Ishikawa (cell line): ENCODE measurements around the gene TNFSF10.

Experiments used
- CEBPB ChIP-seq: IDR thresholded peaks from 2 replicates; pipeline ENCODE4 v1.6.1; 2012
- CREB1 ChIP-seq: IDR thresholded peaks from 2 replicates; pipeline ENCODE4 v1.6.1; 2012; ENCODE audit warnings: low read depth
- EGR1 ChIP-seq: IDR thresholded peaks from 2 replicates; pipeline ENCODE4 v1.6.1; 2012
- EP300 ChIP-seq: IDR thresholded peaks from 2 replicates; pipeline ENCODE4 v1.6.1; 2012; ENCODE audit warnings: borderline replicate concordance
- FOXM1 ChIP-seq: IDR thresholded peaks from 2 replicates; pipeline ENCODE4 v1.6.1; 2012; ENCODE audit warnings: low read depth, borderline replicate concordance
- NFIC ChIP-seq: IDR thresholded peaks from 2 replicates; pipeline ENCODE4 v1.6.1; 2012
- RAD21 ChIP-seq: IDR thresholded peaks from 2 replicates; pipeline ENCODE4 v1.6.1; 2012; ENCODE audit warnings: low read depth
- REST ChIP-seq: IDR thresholded peaks from 2 replicates; pipeline ENCODE4 v1.6.1; 2012; ENCODE audit warnings: low read depth, mild to moderate bottlenecking
- TAF1 ChIP-seq: IDR thresholded peaks from 2 replicates; pipeline ENCODE4 v1.6.1; 2012; ENCODE audit warnings: low read depth, mild to moderate bottlenecking
- TCF12 ChIP-seq: IDR thresholded peaks from 2 replicates; pipeline ENCODE4 v1.6.1; 2012; ENCODE audit warnings: low read depth
- TEAD4 ChIP-seq: IDR thresholded peaks from 2 replicates; pipeline ENCODE4 v1.6.1; 2012
- YY1 ChIP-seq: IDR thresholded peaks from 2 replicates; pipeline ENCODE4 v1.6.1; 2012; ENCODE audit warnings: low read depth
- ZBTB7A ChIP-seq: IDR thresholded peaks from 2 replicates; pipeline ENCODE4 v1.6.1; 2012; ENCODE audit warnings: low read depth
- TF ChIP-seq, protein P1 (sequence below): IDR thresholded peaks from 2 replicates; pipeline ENCODE4 v1.6.1; 2012
- TF ChIP-seq, protein P2 (sequence below): IDR thresholded peaks from 2 replicates; pipeline ENCODE4 v1.6.1; 2012

TNFSF10 gene

GRCh38 chr3:172562871-172563865 is 39.9 kb upstream of the TNFSF10 start:
- TF ChIP-seq EGR1 (no peak), FOXM1 (peak; percentile 71; the same call in 1 of the 2 replicates), CEBPB (peak; percentile 82), YY1 (no peak), REST (no peak), TCF12 (peak; percentile 63), EP300 (peak; percentile 85), RAD21 (peak; percentile 6; the same call in 1 of the 2 replicates), TEAD4 (peak; percentile 73), NFIC (peak; percentile 50; the same call in 1 of the 2 replicates), CREB1 (0 out of 2 replicates have a peak, but pooled peaks have one; percentile 21), ZBTB7A (no peak), TAF1 (no peak)
- TF ChIP-seq, protein P1, sequence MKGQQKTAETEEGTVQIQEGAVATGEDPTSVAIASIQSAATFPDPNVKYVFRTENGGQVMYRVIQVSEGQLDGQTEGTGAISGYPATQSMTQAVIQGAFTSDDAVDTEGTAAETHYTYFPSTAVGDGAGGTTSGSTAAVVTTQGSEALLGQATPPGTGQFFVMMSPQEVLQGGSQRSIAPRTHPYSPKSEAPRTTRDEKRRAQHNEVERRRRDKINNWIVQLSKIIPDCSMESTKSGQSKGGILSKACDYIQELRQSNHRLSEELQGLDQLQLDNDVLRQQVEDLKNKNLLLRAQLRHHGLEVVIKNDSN = no peak
- TF ChIP-seq, protein P2, sequence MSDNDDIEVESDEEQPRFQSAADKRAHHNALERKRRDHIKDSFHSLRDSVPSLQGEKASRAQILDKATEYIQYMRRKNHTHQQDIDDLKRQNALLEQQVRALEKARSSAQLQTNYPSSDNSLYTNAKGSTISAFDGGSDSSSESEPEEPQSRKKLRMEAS = 0 out of 2 replicates have a peak, but pooled peaks have one; percentile 25

- TF ChIP-seq FOXM1 = no peak
- TF ChIP-seq ZBTB7A = no peak
- TF ChIP-seq, protein P1 = no peak
- no peak for TF ChIP-seq YY1
- no peak for TF ChIP-seq CREB1
- TF ChIP-seq REST = no peak
- no peak for TF ChIP-seq EGR1
- TF ChIP-seq, protein P2 = no peak
- no peak for TF ChIP-seq EP300
- no peak for TF ChIP-seq TAF1
- no peak for TF ChIP-seq CEBPB
- no peak for TF ChIP-seq TCF12
- TF ChIP-seq RAD21 = no peak
- no peak for TF ChIP-seq TEAD4
- TF ChIP-seq NFIC = no peak
These were observed 38.8 kb upstream of the TNFSF10 start for GRCh38 chr3:172561897-172562640.

- TF ChIP-seq RAD21 = no peak
- TF ChIP-seq FOXM1 = no peak
- no peak for TF ChIP-seq TEAD4
- TF ChIP-seq NFIC = no peak
- TF ChIP-seq TCF12 = no peak
- no peak for TF ChIP-seq CREB1
- TF ChIP-seq CEBPB = no peak
- TF ChIP-seq TAF1 = no peak
- TF ChIP-seq, protein P1 = no peak
- TF ChIP-seq REST = no peak
- TF ChIP-seq ZBTB7A = no peak
- TF ChIP-seq YY1 = no peak
- TF ChIP-seq EP300 = no peak
- no peak for TF ChIP-seq EGR1
- TF ChIP-seq, protein P2 = no peak
These were observed 37.4 kb upstream of the TNFSF10 start for GRCh38 chr3:172560586-172560985.
